Right lobe of liver (tissue), 4 donors: Measurements from ENCODE around the gene STAG2.

Experiments used
- CTCF ChIP-seq, 4 donors: fragments of 200-600 bp in 3 of 4; fragments of 450-650 bp in 1 of 4; IDR thresholded peaks; one replicate each; pipeline versions ENCODE4 v1.5.1 to v1.8.0; 2016 to 2022; ENCODE audit warnings: antibody characterized with exemption in 4 of 4, mild to moderate bottlenecking in 2 of 4
- POLR2A ChIP-seq: fragments of 450-650 bp; IDR thresholded peaks from one replicate; pipeline ENCODE4 v1.6.1; 2017; ENCODE audit warnings: antibody characterized with exemption, mild to moderate bottlenecking
- donor health status: DM: no; HTN: no; CAD: no.
- donor health status: DM: no; HTN: no; CAD: no.
- donor health status: DM: no; HTN: yes; CAD: no.

GRCh38 chrX:123917069-123917468 lies 44.4 kb upstream of the STAG2 start:
- TF ChIP-seq CTCF (IDR thresholded peaks at IDR 0.05) (no peak), POLR2A (no peak)
